K562 (cell line): ENCODE data around the gene ETS2. TPM values are rescaled to one million over a fixed set of nuclear protein-coding genes. Genes with fewer than 3 reads are reported as not detected.

Experiments
- ATAC-seq: fragments of 200-7000 bp; cut with Tn5 transposase; 3 replicates; pipeline ENCODE4 v1.9.1; 2020; ENCODE audit warnings: moderate library complexity
- BruUV-seq: library from RNA; stranded (reverse); fragments of 400-500 nt; replicated peaks from 2 replicates; lab custom pipeline; 2021; lab: Mats Ljungman, UMichigan
- CTCF ChIA-PET: fragments of 300-600 bp; formaldehyde crosslinking; extraction: SDS; loops from one replicate; lab custom pipeline; 2021; ENCODE audit warnings: low intra/inter-chr PET ratio; lab: Yijun Ruan, JAX
- POLR2A ChIA-PET: fragments of 300-600, 350-650 bp; sonication (Branson Sonifier 250); formaldehyde crosslinking; extraction: SDS; loops from one replicate; lab custom pipeline; 2021; ENCODE audit warnings: antibody characterized with exemption, inconsistent platforms; lab: Yijun Ruan, JAX
- DNase-seq, 4 experiments: peaks; one replicate each; pipeline versions ENCODE4 v3.0.0 to v3.0.0-alpha.2; 2011 to 2018; ENCODE audit warnings: low spot score in 3 of 4, mixed read lengths in 3 of 4; ENCODE audit errors: extremely low read depth in 1 of 4
- FAIRE-seq: peaks from 2 replicates; lab custom pipeline; 2011; peaks lifted over from hg19 to GRCh38; lab: Jason Lieb, UNC
- H2AFZ ChIP-seq: 2 replicates; pipeline ENCODE4 v1.6.0; 2011; ENCODE audit warnings: low read depth, low read length, control low read depth, inconsistent platforms
- H3K27ac ChIP-seq: fragments of 200-600 bp; 3 replicates; pipeline ENCODE4 v1.8.0; 2011; ENCODE audit warnings: low read depth, mild to moderate bottlenecking, control low read depth, inconsistent platforms, low read length, moderate library complexity, mixed read lengths; ENCODE audit errors: extremely low read depth
- H3K27me3 ChIP-seq, 2 experiments: fragments of 300-600 bp in 1 of 2; 2 replicates in 1 of 2; 3 replicates in 1 of 2; pipeline versions ENCODE4 v1.6.0 to v1.8.0; 2011; ENCODE audit warnings: inconsistent platforms in 2 of 2, low read length in 2 of 2, mild to moderate bottlenecking in 1 of 2, mixed read lengths in 1 of 2, moderate library complexity in 1 of 2; ENCODE audit not compliant: control insufficient read depth in 2 of 2, insufficient read depth in 2 of 2
- H3K36me3 ChIP-seq: fragments of 300-600 bp; 3 replicates; pipeline ENCODE4 v1.8.0; 2011; ENCODE audit warnings: mild to moderate bottlenecking, low read length, inconsistent platforms; ENCODE audit not compliant: control insufficient read depth, insufficient read depth
- H3K4me1 ChIP-seq, 2 experiments: fragments of 200-600 bp in 1 of 2; replicated peaks in 1 of 2; 2 replicates in 1 of 2; 3 replicates in 1 of 2; pipeline versions ENCODE4 v1.5.1 to v1.8.0; 2011; ENCODE audit warnings: inconsistent platforms in 2 of 2, low read length in 2 of 2, mild to moderate bottlenecking in 1 of 2, mixed read lengths in 1 of 2, moderate library complexity in 1 of 2; ENCODE audit not compliant: control insufficient read depth in 2 of 2, insufficient read depth in 2 of 2
- H3K4me2 ChIP-seq: 2 replicates; pipeline ENCODE4 v1.6.1; 2011; ENCODE audit warnings: low read length, control low read depth, inconsistent platforms, mixed read lengths; ENCODE audit not compliant: insufficient read depth
- H3K4me3 ChIP-seq: fragments of 200-600 bp; sonication (generic), shearing (Covaris generic); 2 replicates; pipeline ENCODE4 v1.5.1; 2016; ENCODE audit warnings: control low read depth, inconsistent platforms
- H3K79me2 ChIP-seq: fragments of 200-600 bp; 3 replicates; pipeline ENCODE4 v1.8.0; 2011; ENCODE audit warnings: low read length, inconsistent platforms; ENCODE audit not compliant: control insufficient read depth, insufficient read depth
- H3K9ac ChIP-seq, 2 experiments: 2 replicates each; pipeline versions ENCODE4 v1.6.0 to v1.6.1; 2011; ENCODE audit warnings: low read depth in 2 of 2, low read length in 2 of 2, control low read depth in 1 of 2, inconsistent platforms in 1 of 2, mild to moderate bottlenecking in 1 of 2, mixed read lengths in 1 of 2; ENCODE audit not compliant: insufficient read depth in 1 of 2
- H3K9me1 ChIP-seq: one replicate; pipeline ENCODE4 v1.6.0; 2011; ENCODE audit warnings: inconsistent platforms, mild to moderate bottlenecking, low read length, moderate library complexity; ENCODE audit not compliant: control insufficient read depth, insufficient read depth
- H3K9me3 ChIP-seq: replicated peaks from 2 replicates; pipeline ENCODE4 v1.5.1; 2011; ENCODE audit warnings: low read depth, low read length, inconsistent platforms; ENCODE audit not compliant: control insufficient read depth, insufficient read depth
- H4K20me1 ChIP-seq: replicated peaks from 2 replicates; pipeline ENCODE4 v1.6.1; 2011; ENCODE audit warnings: low read length, inconsistent platforms, mixed read lengths; ENCODE audit not compliant: control insufficient read depth, insufficient read depth
- CBX2 ChIP-seq: fragments of 200-600 bp; sonication (generic); IDR thresholded peaks from one replicate; pipeline ENCODE4 v1.6.1; 2012; ENCODE audit warnings: mild to moderate bottlenecking, low read length, inconsistent platforms; ENCODE audit not compliant: insufficient read depth, poor library complexity, severe bottlenecking
- CHCHD3 ChIP-seq: fragments of 250-450 bp; sonication (Bioruptor Pico); IDR thresholded peaks from 2 replicates; pipeline ENCODE4 v2.1.2; 2022; ENCODE audit warnings: mild to moderate bottlenecking
- DACH1 ChIP-seq: fragments of 450-650 bp; IDR thresholded peaks from 2 replicates; pipeline ENCODE4 v1.6.1; 2018; ENCODE audit not compliant: partially characterized antibody
- DPF2 ChIP-seq: fragments of 450-650 bp; IDR thresholded peaks from 2 replicates; pipeline ENCODE4 v1.6.1; 2016
- HNRNPH1 ChIP-seq: fragments of 200-400 bp; formaldehyde crosslinking; optimal IDR thresholded peaks from 2 replicates; pipeline ENCODE3; 2017; ENCODE audit warnings: low read depth, mild to moderate bottlenecking, low read length, moderate library complexity
- SIX5 ChIP-seq, 2 experiments: IDR thresholded peaks; 2 replicates each; pipeline ENCODE4 v1.6.1; 2011; ENCODE audit warnings: low read length in 2 of 2, borderline replicate concordance in 1 of 2, low read depth in 1 of 2, mild to moderate bottlenecking in 1 of 2, moderate library complexity in 1 of 2; ENCODE audit not compliant: insufficient read depth in 1 of 2
- WGBS: fragments of 100-300 bp; shearing (Covaris generic); methylation state at CpG from one replicate; pipeline ENCODE4 v1.1.6; 2016; ENCODE audit warnings: low coverage, mixed read lengths; ENCODE audit not compliant: insufficient coverage; ENCODE audit errors: missing lambda C conversion rate; 5-methylcytosine and 5-hydroxymethylcytosine counted together
- in situ Hi-C: fragments of 300-500 bp; cut with MboI; formaldehyde crosslinking; loops from 4 replicates; pipeline ENCODE4 v1.15.0; 2018; ENCODE audit warnings: inconsistent platforms, mixed read lengths
- intact Hi-C: fragments of 100-400 bp; cut with micrococcal nuclease; formaldehyde crosslinking; loops from 2 replicates; pipeline ENCODE4 v1.14.2; 2022
- polyA plus RNA-seq, 8 experiments: library from polyadenylated mRNA; depleted of rRNA in 4 of 8; stranded (reverse) in 5 of 8; unstranded in 3 of 8; fragments of >200 nt; fragmentation: Nextera tagmentation in 2 of 8; fragmentation: Illumina TruSeq in 1 of 8; extraction: Ambion mirVana in 2 of 8; extraction: Trizol in 1 of 8; gene quantifications; 2 replicates each; pipeline versions ENCODE4 v1.2.1 to v1.2.3, GENCODE V29; 2011 to 2014; ENCODE audit warnings: inconsistent platforms in 1 of 8, missing spikeins in 1 of 8
- total RNA-seq, 7 experiments: library from RNA; depleted of rRNA in 6 of 7; stranded (reverse); fragments of >200 nt in 6 of 7; fragmentation: Illumina TruSeq in 2 of 7; extraction: Trizol in 2 of 7; gene quantifications; 2 replicates each; pipeline versions ENCODE4 v1.2.1 to v1.2.3, GENCODE V29; 2011 to 2021; ENCODE audit warnings: low replicate concordance in 1 of 7

The ETS2 gene
- total and polyA plus RNA-seq, 9 of the 15 experiments (the other 6 are each of a cell fraction or from before 2014, with no cell fraction given) = 1.7 to 24.4 (median 12.2) TPM

- no peak for TF ChIP-seq DPF2
- TF ChIP-seq CBX2 = no peak
- no peak for TF ChIP-seq HNRNPH1
- TF ChIP-seq, all 486 proteins: peak for 0
Observed at GRCh38 chr21:38824124-38824822, 18.5 kb downstream of the ETS2 start (continued).

GRCh38 chr21:38825269-38825668 lies 19.5 kb downstream of the ETS2 start:
- H3K9me1 ChIP-seq = no peaks in the 10 kb centered on the region
- intact Hi-C loops = no loop called here
- in situ Hi-C loops = no loop called here
- H3K27me3 ChIP-seq = no peaks in the 10 kb centered on the region
- BruUV-seq = no TSS peak
- ATAC-seq (no peak; the same call in 2 of the 3 replicates), DNase-seq (no peak), FAIRE-seq (no peak)
- ChIA-PET POLR2A (interaction anchor here (1.2 to 2.5 kb wide), 3 partner anchors 10 to 18 kb away, joined by 3 to 8 read pairs (median 5); no protein-coding TSS in a partner anchor), CTCF (no interaction called here)
- no peaks in the 10 kb centered on the region for H3K9me3 ChIP-seq
- H3K4me1 ChIP-seq = no peaks in the 10 kb centered on the region
- H3K4me2 ChIP-seq = no peak overlapping the region
- H3K79me2 ChIP-seq = no peaks in the 10 kb centered on the region
- 90% methylated on average over 4 of the region's 4 CpGs for WGBS
- H4K20me1 ChIP-seq = no peaks in the 10 kb centered on the region
- H3K4me3 ChIP-seq = no peak overlapping the region
- peaks cover 42% of the 10 kb centered on the region for H3K36me3 ChIP-seq
- no peak overlapping the region for H3K27ac ChIP-seq
- H3K9ac ChIP-seq = no peak overlapping the region
- no peak overlapping the region for H2AFZ ChIP-seq
- TF ChIP-seq SIX5 (IDR thresholded peaks at IDR 0.05; ENCODE audit: borderline replicate concordance in 1 of 2, insufficient read depth in 1 of 2, low read depth in 1 of 2, low read length in 2 of 2) (no peak), DACH1 (no peak), CHCHD3 (no peak)
